Stomach (tissue), 9 donors: ENCODE results near the gene CYYR1. TPM values are rescaled to one million over a fixed set of nuclear protein-coding genes. Genes with fewer than 3 reads are reported as not detected.

Experiments used
- DNase-seq, 2 donors: peaks; one replicate each; pipeline versions ENCODE4 v3.0.0 to v3.0.0-alpha.2; 2013 to 2019
- H3K27ac ChIP-seq, 5 donors: fragments of 200-600 bp in 4 of 5; sonication (generic) in 4 of 5; one replicate each; pipeline ENCODE4 v1.5.1; 2013 to 2019; ENCODE audit warnings: mild to moderate bottlenecking in 1 of 5, moderate library complexity in 1 of 5
- H3K27me3 ChIP-seq, 3 donors: fragments of 200-600 bp; sonication (generic); one replicate each; pipeline ENCODE4 v1.5.1; 2017 to 2019; ENCODE audit warnings: mixed run types in 1 of 3
- H3K36me3 ChIP-seq, 4 donors: fragments of 200-600 bp; sonication (generic); 1 replicate in 3 of 4; 2 replicates in 1 of 4; pipeline ENCODE4 v1.5.1; 2016 to 2019
- H3K4me1 ChIP-seq, 4 donors: fragments of 200-600 bp; sonication (generic); one replicate each; pipeline ENCODE4 v1.5.1; 2016 to 2019
- H3K4me3 ChIP-seq, 4 donors: fragments of 200-600 bp; sonication (generic) in 3 of 4; one replicate each; pipeline ENCODE4 v1.5.1; 2016 to 2019; ENCODE audit warnings: mild to moderate bottlenecking in 1 of 4
- H3K9me3 ChIP-seq, 4 donors: fragments of 200-600 bp; sonication (generic); one replicate each; pipeline ENCODE4 v1.5.1; 2016 to 2019
- EP300 ChIP-seq: sonication (generic); formaldehyde crosslinking; IDR thresholded peaks from one replicate; pipeline ENCODE4 v1.6.1; 2017; ENCODE audit warnings: antibody characterized with exemption
- POLR2A ChIP-seq, 4 donors: fragments of 450-650 bp; IDR thresholded peaks; one replicate each; pipeline ENCODE4 v1.6.1; 2016; ENCODE audit warnings: antibody characterized with exemption in 4 of 4, control low read depth in 2 of 4, mild to moderate bottlenecking in 1 of 4, moderate library complexity in 1 of 4
- POLR2AphosphoS5 ChIP-seq, 3 donors: sonication (generic); formaldehyde crosslinking; IDR thresholded peaks; one replicate each; pipeline ENCODE4 v1.6.1; 2016; ENCODE audit warnings: antibody characterized with exemption in 3 of 3
- WGBS, 5 donors: extraction: QIAGEN DNeasy Blood & Tissue Kit in 3 of 5; methylation state at CpG; one replicate each; pipeline versions ENCODE4 v1.1.5 to v1.1.7; 2013 to 2018; 5-methylcytosine and 5-hydroxymethylcytosine counted together
- intact Hi-C: fragments of 100-400 bp; cut with DNase I; formaldehyde crosslinking; loops from one replicate; pipeline ENCODE4 v1.15.1; 2023; ENCODE audit warnings: low total_unique reads
- polyA plus RNA-seq, 3 donors: library from polyadenylated mRNA; stranded (reverse); fragments of 200-250 nt; gene quantifications; one replicate each; pipeline ENCODE4 v1.2.3, GENCODE V29; 2013
- total RNA-seq, 5 donors: library from RNA; depleted of rRNA; stranded (reverse); fragments of >200 nt; gene quantifications; one replicate each; pipeline versions ENCODE4 v1.1.0 to v1.2.3, GENCODE V29; 2014 to 2016
- TF ChIP-seq, protein P1 (sequence below), 7 experiments: fragments of 450-650 bp in 4 of 7; fragments of 200-600 bp in 3 of 7; sonication (generic) in 3 of 7; IDR thresholded peaks; one replicate each; pipeline ENCODE4 v1.5.1; 2016 to 2019; ENCODE audit warnings: antibody characterized with exemption in 7 of 7, control low read depth in 2 of 7, mild to moderate bottlenecking in 1 of 7
- donor health status: healthy with polysubstance abuse.
- donor health status: Bipolar disorder and iron deficiency.
- donor health status: healthy.

The CYYR1 gene
- total and polyA plus RNA-seq, 8 donors = 0.89 to 11.6 (median 6.1) TPM; not detected in 2

DNA sequence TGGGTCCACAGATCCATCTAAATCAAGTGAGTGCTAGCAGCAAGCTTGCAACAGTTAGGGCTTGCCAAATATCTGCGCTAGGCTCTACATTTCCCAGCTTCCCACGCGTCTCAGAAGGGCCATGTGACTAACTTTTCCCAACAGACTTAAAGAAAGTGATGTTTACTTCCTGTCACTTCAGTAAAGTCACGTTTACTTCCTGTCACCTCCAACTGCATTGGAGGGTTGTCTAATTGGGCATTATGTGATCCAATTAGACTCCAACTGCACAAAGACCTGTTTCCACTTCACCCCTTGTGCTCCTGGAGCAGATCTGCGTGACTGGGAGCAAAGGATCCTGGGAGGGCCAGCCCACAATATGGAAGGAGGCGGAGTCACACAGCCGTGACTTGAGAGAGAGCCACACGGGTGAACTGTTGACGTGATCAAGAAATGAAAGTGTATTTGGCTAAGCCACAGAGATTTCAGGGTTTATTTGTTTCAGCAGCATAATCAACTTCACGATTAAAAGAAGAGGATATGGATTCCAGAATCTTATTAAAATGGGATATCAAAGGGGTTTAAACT lies 77.7 kb downstream of the CYYR1 start:
- no peaks in the 10 kb centered on the region for H3K36me3 ChIP-seq
- no peak for TF ChIP-seq POLR2A (IDR thresholded peaks at IDR 0.05)
- no peak for TF ChIP-seq POLR2AphosphoS5 (IDR thresholded peaks at IDR 0.05)
- TF ChIP-seq, protein P1, sequence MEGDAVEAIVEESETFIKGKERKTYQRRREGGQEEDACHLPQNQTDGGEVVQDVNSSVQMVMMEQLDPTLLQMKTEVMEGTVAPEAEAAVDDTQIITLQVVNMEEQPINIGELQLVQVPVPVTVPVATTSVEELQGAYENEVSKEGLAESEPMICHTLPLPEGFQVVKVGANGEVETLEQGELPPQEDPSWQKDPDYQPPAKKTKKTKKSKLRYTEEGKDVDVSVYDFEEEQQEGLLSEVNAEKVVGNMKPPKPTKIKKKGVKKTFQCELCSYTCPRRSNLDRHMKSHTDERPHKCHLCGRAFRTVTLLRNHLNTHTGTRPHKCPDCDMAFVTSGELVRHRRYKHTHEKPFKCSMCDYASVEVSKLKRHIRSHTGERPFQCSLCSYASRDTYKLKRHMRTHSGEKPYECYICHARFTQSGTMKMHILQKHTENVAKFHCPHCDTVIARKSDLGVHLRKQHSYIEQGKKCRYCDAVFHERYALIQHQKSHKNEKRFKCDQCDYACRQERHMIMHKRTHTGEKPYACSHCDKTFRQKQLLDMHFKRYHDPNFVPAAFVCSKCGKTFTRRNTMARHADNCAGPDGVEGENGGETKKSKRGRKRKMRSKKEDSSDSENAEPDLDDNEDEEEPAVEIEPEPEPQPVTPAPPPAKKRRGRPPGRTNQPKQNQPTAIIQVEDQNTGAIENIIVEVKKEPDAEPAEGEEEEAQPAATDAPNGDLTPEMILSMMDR (IDR thresholded peaks at IDR 0.05) = no peak
- TF ChIP-seq EP300 = no peak
- DNase-seq = no peak
- no peaks in the 10 kb centered on the region for H3K4me1 ChIP-seq
- no peaks in the 10 kb centered on the region for H3K27me3 ChIP-seq
- H3K4me3 ChIP-seq = no peak overlapping the region
- no peak overlapping the region for H3K27ac ChIP-seq
- intact Hi-C loops = no loop called here
- WGBS, 5 donors = 83 to 87% (median 85%) methylated on average over 10 of the region's 10 CpGs
- no peaks in the 10 kb centered on the region for H3K9me3 ChIP-seq

DNA sequence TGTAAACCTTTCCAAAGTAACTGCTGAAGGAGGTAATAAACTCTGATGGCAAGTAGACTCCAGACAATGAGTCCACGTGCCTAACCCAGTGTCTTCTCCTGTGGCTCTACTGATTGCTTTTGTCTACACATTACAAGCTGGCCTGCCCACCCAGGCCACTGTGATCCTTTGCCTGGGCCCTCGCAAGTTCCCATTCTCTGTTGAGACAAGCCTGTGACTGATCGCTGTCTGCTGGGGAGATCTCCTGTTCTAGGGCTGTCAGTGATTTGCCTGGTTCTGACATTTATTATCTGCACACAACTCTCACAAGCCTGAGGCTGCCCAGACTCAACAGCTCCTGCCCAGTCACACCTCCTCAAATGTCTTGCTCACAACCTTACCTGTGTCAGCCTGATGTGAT lies 81.4 kb downstream of the CYYR1 start:
- no peaks in the 10 kb centered on the region for H3K4me1 ChIP-seq
- H3K27me3 ChIP-seq = no peaks in the 10 kb centered on the region
- TF ChIP-seq, protein P1 (IDR thresholded peaks at IDR 0.05) = no peak
- TF ChIP-seq POLR2AphosphoS5 (IDR thresholded peaks at IDR 0.05) (no peak), POLR2A (IDR thresholded peaks at IDR 0.05) (no peak), EP300 (no peak)
- no peak overlapping the region for H3K4me3 ChIP-seq
- DNase-seq = no peak
- H3K36me3 ChIP-seq = no peaks in the 10 kb centered on the region
- WGBS, 5 donors = 77 to 94% (median 91%) methylated on average over 3 of the region's 3 CpGs
- H3K9me3 ChIP-seq = no peaks in the 10 kb centered on the region
- no peak overlapping the region for H3K27ac ChIP-seq
- intact Hi-C loops = no loop called here

DNA sequence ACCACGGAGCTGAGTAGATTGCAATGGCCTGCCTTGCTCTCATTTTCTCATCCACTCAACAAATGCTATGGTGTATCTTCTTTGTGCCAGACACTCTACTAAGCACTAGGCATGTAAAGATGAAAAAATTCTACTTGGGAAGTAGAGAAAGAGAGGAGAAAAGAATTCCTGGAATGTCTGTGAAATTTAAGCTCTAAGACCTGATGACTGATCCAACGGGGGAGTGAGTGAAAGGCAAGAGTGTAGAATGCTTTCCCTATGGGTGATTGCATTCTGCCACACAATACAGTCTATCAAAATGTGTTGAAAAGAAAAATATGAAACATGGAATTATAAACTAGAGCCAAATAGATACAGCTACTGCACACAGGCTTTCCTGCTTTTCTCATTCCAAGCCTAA lies 82.3 kb downstream of the CYYR1 start:
- Histone ChIP-seq H3K4me3 (no peak overlapping the region), H3K4me1 (no peaks in the 10 kb centered on the region), H3K36me3 (no peaks in the 10 kb centered on the region), H3K9me3 (no peaks in the 10 kb centered on the region), H3K27me3 (no peaks in the 10 kb centered on the region), H3K27ac (no peak overlapping the region)
- TF ChIP-seq, protein P1 (IDR thresholded peaks at IDR 0.05) = no peak
- TF ChIP-seq EP300 (no peak), POLR2A (IDR thresholded peaks at IDR 0.05) (no peak), POLR2AphosphoS5 (IDR thresholded peaks at IDR 0.05) (no peak)
- no peak for DNase-seq
- intact Hi-C loops = no loop called here
- WGBS, 5 donors = 63 to 72% (median 68%) methylated on average over 2 of the region's 2 CpGs

DNA sequence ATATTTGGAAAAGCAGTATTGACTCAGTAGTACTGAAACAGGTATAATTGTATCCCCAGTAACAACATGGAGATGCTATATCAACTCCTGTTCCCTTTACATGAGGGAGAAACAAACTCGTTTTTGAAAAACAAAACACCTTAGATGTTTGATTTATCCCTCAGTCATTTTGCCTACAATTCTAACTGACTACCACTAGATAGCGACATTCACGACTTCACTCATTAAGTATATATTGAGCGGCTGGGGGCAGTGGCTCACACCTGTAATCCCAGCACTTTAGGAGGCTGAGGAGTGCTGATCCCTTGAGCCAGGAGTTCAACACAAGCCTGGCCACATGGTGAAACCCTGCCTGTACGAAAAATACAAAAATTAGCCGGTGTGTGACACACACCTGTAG lies 83.3 kb downstream of the CYYR1 start:
- Histone ChIP-seq H3K27me3 (no peaks in the 10 kb centered on the region), H3K27ac (no peak overlapping the region), H3K4me3 (no peak overlapping the region), H3K4me1 (no peaks in the 10 kb centered on the region), H3K36me3 (no peaks in the 10 kb centered on the region), H3K9me3 (no peaks in the 10 kb centered on the region)
- no peak for DNase-seq
- intact Hi-C loops = no loop called here
- 83 to 94% (median 90%) methylated on average over 6 of the region's 6 CpGs for WGBS, 5 donors
- TF ChIP-seq, protein P1 (IDR thresholded peaks at IDR 0.05) = no peak
- TF ChIP-seq POLR2A (IDR thresholded peaks at IDR 0.05) (no peak), EP300 (no peak), POLR2AphosphoS5 (IDR thresholded peaks at IDR 0.05) (no peak)
